Neural crest cell (in vitro differentiated cells): ENCODE results near the gene ZBTB44. TPM values are rescaled to one million over a fixed set of nuclear protein-coding genes. Genes with fewer than 3 reads are reported as not detected.
A peak's percentile ranks its signal among the peaks of the same experiment; 100 is the strongest.

Experiments used
- DNase-seq: peaks from one replicate; pipeline ENCODE4 v3.0.0; 2021; ENCODE audit warnings: low read depth, mixed read lengths, low spot score
- H3K27ac Mint-ChIP-seq: one replicate; pipeline ENCODE4 v1.8.0; 2021; ENCODE audit warnings: mild to moderate bottlenecking, mixed read lengths; ENCODE audit not compliant: unreplicated experiment
- H3K27me3 Mint-ChIP-seq: 2 replicates; pipeline ENCODE4 v1.8.0; 2021; ENCODE audit warnings: low read depth, mild to moderate bottlenecking, mixed read lengths
- H3K36me3 Mint-ChIP-seq: 2 replicates; pipeline ENCODE4 v1.8.0; 2021; ENCODE audit warnings: low read depth, mild to moderate bottlenecking, mixed read lengths
- H3K4me1 Mint-ChIP-seq: 2 replicates; pipeline ENCODE4 v1.8.0; 2021; ENCODE audit warnings: mixed read lengths
- H3K4me3 Mint-ChIP-seq: one replicate; pipeline ENCODE4 v1.8.0; 2021; ENCODE audit warnings: mild to moderate bottlenecking, mixed read lengths
- H3K9me3 Mint-ChIP-seq: 2 replicates; pipeline ENCODE4 v1.8.0; 2021; ENCODE audit warnings: mixed read lengths
- total RNA-seq: library from RNA; stranded (reverse); gene quantifications from 2 replicates; pipeline ENCODE4 v1.2.1, GENCODE V29; 2021
- TF ChIP-seq, protein P1 (sequence below): fragments of 200-600 bp; sonication (generic); conservative IDR thresholded peaks from 2 replicates; pipeline ENCODE4 v1.5.0; 2021; ENCODE audit warnings: antibody characterized with exemption, mild to moderate bottlenecking

Gene ZBTB44
- total RNA-seq, 1 donor from 2014 or later: 28.1 TPM

DNA sequence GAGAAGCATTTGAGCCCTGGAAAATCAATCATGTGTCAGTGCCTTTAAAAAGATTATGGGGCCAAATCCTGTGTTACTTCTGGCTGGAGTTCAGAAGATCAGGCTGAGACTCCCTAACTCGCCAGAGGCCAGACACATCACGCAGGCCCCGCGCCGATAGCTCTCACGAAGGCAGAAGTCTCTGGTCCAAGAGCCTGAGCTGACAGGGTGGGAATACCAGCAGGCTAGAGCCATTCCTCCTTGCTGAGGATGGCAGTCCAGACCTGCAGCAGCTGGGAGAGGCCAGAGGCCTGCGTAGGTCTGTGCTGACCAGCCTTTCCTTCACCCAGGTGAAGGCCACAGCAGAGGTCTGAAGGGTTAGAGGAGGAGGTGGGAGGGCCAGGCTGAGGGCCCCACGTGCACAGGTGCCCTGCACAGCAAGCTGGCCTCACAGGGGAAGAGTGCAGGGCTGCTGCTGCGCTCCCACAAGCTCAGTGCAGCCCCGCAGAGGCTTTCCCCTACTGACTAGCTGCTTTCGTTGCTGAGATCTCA, 102.2 kb downstream of the ZBTB44 start:
- H3K4me3 Mint-ChIP-seq: no peak overlapping the region

DNA sequence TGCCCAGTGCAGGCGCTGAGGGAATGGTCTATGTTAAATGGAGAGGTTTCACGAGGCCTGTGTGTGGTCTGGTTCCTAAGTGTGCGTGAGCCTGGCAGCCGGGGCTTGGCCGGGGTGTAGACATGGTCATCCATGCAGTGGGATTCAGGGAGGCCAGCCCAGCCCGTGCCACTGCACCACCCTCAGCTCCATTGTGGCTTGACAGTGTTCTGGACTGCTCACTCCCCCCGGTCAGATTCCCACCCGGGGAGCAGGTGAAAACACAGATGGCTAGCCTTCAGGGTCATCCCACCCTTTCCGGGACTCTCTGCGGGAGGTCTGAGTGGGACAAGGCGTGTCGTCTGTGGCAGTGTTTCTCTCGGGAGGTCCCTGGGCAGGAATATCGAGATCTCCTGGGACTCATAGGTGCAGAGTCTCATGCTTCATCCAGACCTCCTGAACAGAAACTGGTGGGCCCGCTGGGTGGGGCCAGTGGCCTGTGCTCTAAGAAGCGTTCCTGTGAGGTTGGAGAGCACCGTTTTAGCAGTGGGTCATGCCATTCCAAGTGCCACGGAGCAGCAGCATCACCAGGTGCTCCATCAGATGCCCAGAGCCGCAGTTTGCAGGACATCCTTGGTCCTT, 102.8 kb downstream of the ZBTB44 start:
- Mint-ChIP-seq H3K4me1 (peaks cover 4% of the 10 kb centered on the region), H3K4me3 (no peak overlapping the region), H3K27me3 (peaks cover 6% of the 10 kb centered on the region), H3K36me3 (no peaks in the 10 kb centered on the region), H3K27ac (no peak overlapping the region), H3K9me3 (no peaks in the 10 kb centered on the region)
- TF ChIP-seq, protein P1, sequence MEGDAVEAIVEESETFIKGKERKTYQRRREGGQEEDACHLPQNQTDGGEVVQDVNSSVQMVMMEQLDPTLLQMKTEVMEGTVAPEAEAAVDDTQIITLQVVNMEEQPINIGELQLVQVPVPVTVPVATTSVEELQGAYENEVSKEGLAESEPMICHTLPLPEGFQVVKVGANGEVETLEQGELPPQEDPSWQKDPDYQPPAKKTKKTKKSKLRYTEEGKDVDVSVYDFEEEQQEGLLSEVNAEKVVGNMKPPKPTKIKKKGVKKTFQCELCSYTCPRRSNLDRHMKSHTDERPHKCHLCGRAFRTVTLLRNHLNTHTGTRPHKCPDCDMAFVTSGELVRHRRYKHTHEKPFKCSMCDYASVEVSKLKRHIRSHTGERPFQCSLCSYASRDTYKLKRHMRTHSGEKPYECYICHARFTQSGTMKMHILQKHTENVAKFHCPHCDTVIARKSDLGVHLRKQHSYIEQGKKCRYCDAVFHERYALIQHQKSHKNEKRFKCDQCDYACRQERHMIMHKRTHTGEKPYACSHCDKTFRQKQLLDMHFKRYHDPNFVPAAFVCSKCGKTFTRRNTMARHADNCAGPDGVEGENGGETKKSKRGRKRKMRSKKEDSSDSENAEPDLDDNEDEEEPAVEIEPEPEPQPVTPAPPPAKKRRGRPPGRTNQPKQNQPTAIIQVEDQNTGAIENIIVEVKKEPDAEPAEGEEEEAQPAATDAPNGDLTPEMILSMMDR: no peak
- no peak for DNase-seq

More for the DNA sequence above, 102.2 kb downstream of the ZBTB44 start:
- Mint-ChIP-seq H3K27ac (no peak overlapping the region), H3K9me3 (no peaks in the 10 kb centered on the region), H3K36me3 (no peaks in the 10 kb centered on the region), H3K4me1 (peaks cover 6% of the 10 kb centered on the region), H3K27me3 (peaks cover 6% of the 10 kb centered on the region)
- DNase-seq: no peak
- TF ChIP-seq, protein P1: no peak

DNA sequence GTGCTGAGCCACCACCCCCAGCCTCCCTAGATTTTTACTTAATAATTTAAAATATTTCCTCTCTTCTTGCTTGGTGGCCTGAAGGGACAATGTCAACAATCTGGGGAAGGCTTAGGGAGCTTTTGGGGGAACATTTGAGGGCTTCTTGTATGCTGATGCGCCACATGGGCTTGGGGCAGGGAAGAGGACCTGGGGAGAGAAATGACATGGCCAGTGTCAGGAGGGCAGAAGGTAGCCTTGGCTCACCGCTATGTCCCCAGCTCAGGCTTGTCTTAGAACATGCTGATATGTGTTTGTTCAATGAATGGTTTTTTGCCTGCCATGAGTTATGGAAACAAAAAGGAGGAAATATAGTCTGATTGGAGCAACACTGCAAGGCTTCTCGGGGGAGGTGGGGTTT, 103.6 kb downstream of the ZBTB44 start:
- H3K36me3 Mint-ChIP-seq: no peaks in the 10 kb centered on the region
- no peaks in the 10 kb centered on the region for H3K4me1 Mint-ChIP-seq
- DNase-seq: no peak
- no peak overlapping the region for H3K4me3 Mint-ChIP-seq
- TF ChIP-seq, protein P1: no peak
- H3K27ac Mint-ChIP-seq: no peak overlapping the region
- no peaks in the 10 kb centered on the region for H3K9me3 Mint-ChIP-seq
- peaks cover 6% of the 10 kb centered on the region for H3K27me3 Mint-ChIP-seq

DNA sequence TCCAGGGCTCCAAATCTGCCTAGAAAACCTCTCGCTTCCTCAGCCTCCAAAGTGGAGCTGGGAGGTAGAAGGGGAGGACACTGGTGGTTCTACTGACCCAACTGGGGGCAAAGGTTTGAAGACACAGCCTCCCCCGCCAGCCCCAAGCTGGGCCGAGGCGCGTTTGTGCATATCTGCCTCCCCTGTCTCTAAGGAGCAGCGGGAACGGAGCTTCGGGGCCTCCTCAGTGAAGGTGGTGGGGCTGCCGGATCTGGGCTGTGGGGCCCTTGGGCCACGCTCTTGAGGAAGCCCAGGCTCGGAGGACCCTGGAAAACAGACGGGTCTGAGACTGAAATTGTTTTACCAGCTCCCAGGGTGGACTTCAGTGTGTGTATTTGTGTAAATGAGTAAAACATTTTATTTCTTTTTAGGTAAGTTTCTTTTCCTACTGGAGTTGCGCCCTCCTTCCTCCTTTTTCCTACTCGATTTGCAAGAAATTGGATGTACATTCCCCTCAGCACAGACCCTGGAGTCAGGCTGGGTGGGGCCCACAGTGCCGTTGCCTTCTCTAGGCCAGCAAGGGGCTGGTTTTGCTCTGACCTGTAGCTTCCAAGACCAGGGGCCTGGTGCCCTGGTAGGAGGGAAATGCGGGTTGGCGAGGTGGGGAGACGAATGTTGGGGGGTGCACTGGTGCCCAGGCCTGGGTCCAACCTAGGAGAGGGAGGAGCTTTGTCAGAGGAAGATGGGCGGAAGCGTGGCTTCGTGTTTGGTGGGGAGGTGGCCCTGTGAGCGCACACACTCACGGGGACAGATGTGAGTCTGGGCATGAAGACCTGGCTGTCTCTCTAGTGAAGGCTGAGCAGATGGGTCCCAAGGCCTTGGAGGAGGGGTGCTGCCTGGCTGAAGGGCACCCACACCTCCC, 104.5 kb downstream of the ZBTB44 start:
- DNase-seq: no peak
- H3K4me1 Mint-ChIP-seq: no peaks in the 10 kb centered on the region
- H3K27ac Mint-ChIP-seq: peak overlapping the region; percentile 45
- no peaks in the 10 kb centered on the region for H3K9me3 Mint-ChIP-seq
- H3K4me3 Mint-ChIP-seq: no peak overlapping the region
- no peaks in the 10 kb centered on the region for H3K36me3 Mint-ChIP-seq
- peaks cover 6% of the 10 kb centered on the region for H3K27me3 Mint-ChIP-seq
- TF ChIP-seq, protein P1: no peak

DNA sequence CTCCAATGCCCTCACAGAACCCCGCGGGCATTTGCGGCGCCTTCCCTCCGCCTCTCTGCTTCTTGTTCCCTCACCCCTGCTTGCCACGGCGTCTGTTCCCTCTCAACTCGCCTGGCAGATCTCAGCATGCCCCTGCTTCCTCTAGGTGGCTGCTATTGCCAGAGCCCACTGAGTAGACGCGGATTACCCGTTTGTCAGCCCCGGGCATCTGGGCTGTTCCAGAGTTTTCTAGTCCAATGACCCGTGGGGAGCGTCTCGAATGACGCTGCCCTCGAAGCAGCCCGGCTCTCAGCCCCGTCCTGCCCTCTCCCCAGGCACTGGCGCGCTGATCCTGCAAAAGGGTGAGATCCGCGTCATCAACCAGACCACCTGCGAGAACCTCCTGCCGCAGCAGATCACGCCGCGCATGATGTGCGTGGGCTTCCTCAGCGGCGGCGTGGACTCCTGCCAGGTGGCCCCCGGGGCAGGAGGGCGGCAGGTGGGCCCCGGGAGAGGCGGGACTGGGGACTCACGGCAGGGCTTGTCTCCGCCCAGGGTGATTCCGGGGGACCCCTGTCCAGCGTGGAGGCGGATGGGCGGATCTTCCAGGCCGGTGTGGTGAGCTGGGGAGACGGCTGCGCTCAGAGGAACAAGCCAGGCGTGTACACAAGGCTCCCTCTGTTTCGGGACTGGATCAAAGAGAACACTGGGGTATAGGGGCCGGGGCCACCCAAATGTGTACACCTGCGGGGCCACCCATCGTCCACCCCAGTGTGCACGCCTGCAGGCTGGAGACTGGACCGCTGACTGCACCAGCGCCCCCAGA, 105.4 kb downstream of the ZBTB44 start:
- no peak for DNase-seq
- Mint-ChIP-seq H3K27ac (no peak overlapping the region), H3K4me1 (no peaks in the 10 kb centered on the region), H3K4me3 (no peak overlapping the region), H3K36me3 (no peaks in the 10 kb centered on the region), H3K9me3 (no peaks in the 10 kb centered on the region), H3K27me3 (peaks cover 6% of the 10 kb centered on the region)
- TF ChIP-seq, protein P1: no peak
